SU-DHL-6 (cell line): ENCODE results near the gene BTBD16.

Experiments used
- CTCF ChIP-seq: fragments of 200-600 bp; sonication (generic); IDR thresholded peaks from one replicate; pipeline ENCODE4 v1.5.1; 2017; ENCODE audit warnings: antibody characterized with exemption, mild to moderate bottlenecking, low read length, moderate library complexity; ENCODE audit not compliant: insufficient read depth, poor library complexity, severe bottlenecking
- EZH2phosphoT487 ChIP-seq: fragments of 200-600 bp; sonication (generic), shearing (Covaris generic); conservative IDR thresholded peaks from 2 replicates; pipeline ENCODE4 v1.6.1; 2018; ENCODE audit warnings: mild to moderate bottlenecking, antibody characterized with exemption, low read length, moderate library complexity, mixed read lengths

GRCh38 chr10:122302315-122302714 lies 31.2 kb downstream of the BTBD16 start:
- no peak for TF ChIP-seq CTCF
- TF ChIP-seq EZH2phosphoT487, result no peak
